Measurements from ENCODE around the gene LASP1NB.
"Not testable (repeated sequence)": the region's sequence is repeated elsewhere in the genome, so short reads cannot be mapped to it uniquely, and the experiment has no call there.

The LASP1NB gene

DNA sequence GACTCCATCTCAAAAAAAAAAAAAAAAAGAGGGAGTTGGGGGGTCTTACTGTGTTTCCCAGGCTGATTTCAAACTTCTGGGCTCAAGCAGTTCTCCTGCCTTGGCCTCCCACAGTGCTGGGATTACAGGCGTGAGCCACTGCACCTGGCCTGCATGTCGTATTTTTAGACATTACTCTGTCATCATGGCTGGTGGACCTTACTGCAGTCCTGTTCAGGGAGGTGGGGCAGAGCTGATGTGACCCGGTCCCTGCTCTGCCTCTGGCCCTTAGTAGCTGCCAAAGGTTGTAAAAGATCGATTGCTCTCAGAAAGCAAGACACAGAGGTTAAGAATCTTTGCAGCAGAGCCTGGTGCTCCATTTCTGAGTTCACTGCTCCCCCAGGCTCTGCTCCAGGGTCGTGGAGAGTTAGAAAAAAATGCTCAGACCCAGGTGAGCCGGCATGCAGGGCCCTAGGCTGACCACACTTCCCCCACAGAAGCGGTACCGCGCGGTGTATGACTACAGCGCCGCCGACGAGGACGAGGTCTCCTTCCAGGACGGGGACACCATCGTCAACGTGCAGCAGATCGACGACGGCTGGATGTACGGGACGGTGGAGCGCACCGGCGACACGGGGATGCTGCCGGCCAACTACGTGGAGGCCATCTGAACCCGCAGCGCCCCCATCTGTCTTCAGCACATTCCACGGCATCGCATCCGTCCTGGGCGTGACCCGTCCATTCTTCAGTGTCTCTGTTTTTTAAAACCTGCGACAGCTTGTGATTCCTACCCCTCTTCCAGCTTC, 7.1 kb upstream of the LASP1NB start:
- DNase-seq (ENCODE audit: low read depth) = no peak

DNA sequence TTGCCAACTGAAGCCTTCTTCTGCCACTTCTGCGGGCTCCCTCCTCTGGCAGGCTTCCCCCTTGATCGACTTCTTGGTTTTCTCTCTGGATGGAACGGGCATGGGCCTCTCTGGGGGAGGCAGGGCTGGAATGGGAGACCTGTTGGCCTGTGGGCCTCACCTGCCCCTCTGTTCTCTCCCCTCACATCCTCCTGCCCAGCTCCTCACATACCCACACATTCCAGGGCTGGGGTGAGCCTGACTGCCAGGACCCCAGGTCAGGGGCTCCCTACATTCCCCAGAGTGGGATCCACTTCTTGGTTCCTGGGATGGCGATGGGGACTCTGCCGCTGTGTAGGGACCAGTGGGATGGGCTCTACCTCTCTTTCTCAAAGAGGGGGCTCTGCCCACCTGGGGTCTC, 6.5 kb upstream of the LASP1NB start:
- no peak for DNase-seq (ENCODE audit: low read depth)

DNA sequence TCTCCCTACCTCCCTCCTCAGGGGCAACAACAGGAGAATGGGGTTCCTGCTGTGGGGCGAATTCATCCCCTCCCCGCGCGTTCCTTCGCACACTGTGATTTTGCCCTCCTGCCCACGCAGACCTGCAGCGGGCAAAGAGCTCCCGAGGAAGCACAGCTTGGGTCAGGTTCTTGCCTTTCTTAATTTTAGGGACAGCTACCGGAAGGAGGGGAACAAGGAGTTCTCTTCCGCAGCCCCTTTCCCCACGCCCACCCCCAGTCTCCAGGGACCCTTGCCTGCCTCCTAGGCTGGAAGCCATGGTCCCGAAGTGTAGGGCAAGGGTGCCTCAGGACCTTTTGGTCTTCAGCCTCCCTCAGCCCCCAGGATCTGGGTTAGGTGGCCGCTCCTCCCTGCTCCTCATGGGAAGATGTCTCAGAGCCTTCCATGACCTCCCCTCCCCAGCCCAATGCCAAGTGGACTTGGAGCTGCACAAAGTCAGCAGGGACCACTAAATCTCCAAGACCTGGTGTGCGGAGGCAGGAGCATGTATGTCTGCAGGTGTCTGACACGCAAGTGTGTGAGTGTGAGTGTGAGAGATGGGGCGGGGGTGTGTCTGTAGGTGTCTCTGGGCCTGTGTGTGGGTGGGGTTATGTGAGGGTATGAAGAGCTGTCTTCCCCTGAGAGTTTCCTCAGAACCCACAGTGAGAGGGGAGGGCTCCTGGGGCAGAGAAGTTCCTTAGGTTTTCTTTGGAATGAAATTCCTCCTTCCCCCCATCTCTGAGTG, 5.9 kb upstream of the LASP1NB start:
- DNase-seq (ENCODE audit: low read depth) = no peak

DNA sequence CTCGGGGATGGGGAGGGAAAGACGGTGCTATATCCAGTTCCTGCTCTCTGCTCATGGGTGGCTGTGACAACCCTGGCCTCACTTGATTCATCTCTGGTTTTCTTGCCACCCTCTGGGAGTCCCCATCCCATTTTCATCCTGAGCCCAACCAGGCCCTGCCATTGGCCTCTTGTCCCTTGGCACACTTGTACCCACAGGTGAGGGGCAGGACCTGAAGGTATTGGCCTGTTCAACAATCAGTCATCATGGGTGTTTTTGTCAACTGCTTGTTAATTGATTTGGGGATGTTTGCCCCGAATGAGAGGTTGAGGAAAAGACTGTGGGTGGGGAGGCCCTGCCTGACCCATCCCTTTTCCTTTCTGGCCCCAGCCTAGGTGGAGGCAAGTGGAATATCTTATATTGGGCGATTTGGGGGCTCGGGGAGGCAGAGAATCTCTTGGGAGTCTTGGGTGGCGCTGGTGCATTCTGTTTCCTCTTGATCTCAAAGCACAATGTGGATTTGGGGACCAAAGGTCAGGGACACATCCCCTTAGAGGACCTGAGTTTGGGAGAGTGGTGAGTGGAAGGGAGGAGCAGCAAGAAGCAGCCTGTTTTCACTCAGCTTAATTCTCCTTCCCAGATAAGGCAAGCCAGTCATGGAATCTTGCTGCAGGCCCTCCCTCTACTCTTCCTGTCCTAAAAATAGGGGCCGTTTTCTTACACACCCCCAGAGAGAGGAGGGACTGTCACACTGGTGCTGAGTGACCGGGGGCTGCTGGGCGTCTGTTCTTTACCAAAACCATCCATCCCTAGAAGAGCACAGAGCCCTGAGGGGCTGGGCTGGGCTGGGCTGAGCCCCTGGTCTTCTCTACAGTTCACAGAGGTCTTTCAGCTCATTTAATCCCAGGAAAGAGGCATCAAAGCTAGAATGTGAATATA, 4.8 kb upstream of the LASP1NB start:
- no peak for DNase-seq (ENCODE audit: low read depth)

DNA sequence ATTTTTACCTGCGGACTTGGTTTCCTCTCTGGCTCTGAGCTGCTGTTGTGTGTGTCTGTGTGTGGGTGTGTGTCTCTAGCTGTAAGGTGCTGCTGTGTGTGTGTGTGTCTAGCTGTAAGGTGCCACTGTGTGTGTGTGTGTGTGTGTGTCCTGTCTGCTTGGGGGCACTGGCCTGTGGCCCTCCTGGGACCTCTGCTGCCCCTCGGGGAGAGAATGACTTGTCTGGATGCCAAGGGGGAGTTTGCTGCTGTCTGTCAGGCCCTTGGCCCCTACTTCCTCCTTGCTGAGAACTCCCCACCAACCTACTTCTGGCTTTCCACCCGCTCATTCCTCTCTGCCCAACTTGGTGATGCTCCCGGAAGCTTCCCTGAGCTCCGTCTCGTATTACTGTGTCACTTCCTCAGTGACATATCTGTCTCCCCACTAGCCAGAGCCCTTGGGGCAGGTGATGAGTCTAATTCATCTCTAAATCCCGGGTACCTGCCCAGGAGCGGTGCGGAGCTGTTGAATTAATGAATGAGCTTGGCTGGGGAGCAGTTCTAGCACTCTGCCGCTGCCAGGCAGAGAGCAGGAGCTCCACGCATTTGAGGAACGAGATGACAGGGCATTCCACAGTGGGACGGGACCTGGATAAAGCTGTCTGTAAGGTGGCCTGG, 3.5 kb upstream of the LASP1NB start:
- no peak for DNase-seq (ENCODE audit: low read depth)

DNA sequence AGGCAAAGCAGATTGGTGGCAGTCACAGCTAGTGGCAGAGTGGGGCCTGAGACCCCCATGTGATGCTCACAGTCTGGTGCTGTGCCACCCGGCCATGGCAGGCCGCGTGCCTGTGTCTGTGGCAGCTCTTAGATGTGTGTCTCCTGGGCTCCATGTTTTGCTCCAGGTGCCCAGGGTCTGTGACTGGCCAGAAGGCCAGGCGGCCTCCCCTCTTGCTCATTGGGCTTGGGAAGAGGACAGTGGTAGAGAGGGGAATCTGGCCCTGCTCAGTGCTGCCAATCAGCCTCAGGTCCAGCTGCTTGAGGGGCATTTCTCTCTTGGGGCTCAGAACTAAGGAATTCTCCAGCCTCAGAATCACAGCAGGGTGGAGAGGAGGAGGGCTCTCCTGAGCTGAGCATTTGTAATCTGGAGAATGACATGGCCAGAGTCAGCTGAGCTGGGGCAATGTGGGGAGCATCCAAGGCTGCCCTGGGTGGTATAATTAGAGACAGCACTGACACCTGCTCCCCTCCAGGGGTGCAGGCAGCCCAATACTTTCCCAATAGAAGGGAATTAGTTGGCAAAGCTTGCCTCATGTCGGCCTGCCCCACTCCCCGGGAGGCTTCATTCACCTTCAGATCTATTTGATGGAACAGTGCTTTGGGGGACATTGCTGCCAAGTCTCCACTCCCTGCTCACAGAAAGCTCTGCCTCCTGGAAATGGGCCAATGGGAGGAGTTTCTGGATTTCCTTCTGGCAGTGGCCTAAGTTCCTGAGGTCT, 2.7 kb upstream of the LASP1NB start:
- peak; percentile 65 for DNase-seq (ENCODE audit: low read depth)

DNA sequence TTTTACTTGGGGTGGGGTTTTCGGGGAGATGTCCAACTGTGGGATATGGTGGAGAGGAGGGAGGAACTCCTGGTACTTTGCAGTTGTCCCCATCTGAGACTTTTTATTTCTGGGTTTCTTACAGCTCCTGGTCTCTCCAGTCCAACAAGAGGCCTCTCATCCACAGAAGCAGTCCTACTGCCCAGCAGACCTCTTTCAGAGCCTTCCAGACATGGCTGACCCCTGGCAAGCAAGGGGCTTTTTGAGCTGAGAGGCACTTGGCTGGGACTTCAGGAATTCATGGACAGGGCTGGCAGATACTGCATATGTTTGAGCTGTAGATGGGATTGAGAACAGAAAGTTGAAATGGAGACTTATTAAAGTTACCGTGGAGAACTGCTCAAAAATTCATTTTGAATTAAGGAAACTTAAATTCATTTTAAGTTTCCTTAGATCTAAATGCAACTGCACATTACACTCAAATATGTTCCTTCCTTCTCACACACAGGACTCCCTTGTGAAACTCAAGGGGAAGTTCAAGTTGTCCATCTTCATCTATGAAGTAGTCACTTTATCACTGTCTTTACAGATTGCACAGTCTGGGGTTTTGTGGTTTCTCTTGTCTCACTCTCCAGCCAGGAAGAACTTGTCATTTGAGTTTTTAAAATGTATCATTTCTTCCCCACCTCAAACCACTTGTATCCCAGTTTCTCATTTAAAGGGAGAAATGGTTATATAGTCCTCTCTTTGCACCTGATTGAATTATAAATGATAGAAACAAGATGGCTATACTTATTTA, 1.1 kb downstream of the LASP1NB start:
- DNase-seq (ENCODE audit: low read depth) = peak; percentile 60

DNA sequence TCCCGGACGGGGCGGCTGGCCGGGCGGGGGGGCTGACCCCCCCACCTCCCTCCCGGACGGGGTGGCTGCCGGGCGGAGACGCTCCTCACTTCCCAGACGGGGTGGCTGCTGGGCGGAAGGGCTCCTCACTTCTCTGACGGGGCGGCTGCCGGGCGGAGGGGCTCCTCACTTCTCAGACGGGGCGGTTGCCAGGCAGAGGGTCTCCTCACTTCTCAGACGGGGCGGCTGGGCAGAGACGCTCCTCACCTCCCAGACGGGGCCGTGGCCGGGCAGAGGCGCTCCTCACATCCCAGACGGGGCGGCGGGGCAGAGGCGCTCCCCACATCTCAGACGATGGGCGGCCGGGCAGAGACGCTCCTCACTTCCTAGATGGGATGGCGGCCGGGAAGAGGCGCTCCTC, 5.4 kb downstream of the LASP1NB start:
- DNase-seq (ENCODE audit: low read depth) = not testable (repeated sequence)

DNA sequence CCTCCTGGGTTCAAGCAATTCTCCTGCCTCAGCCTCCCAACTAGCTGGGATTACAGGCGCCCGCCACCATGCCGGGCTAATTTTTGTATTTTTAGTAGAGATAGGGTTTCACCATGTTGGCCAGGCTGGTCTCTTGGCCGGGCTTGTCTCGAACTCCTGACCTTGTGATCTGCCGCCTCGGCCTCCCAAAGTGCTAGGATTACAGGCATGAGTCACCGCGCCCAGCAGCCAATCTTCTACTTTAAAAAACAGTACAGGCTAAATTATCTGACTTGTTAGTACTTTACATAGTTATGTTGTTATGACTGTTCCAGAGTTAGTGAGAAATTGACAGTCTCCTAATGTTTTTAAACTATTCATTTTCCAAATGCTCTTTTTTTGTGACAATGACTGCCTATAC, 8.5 kb downstream of the LASP1NB start:
- DNase-seq (ENCODE audit: low read depth) = peak; percentile 61

DNA sequence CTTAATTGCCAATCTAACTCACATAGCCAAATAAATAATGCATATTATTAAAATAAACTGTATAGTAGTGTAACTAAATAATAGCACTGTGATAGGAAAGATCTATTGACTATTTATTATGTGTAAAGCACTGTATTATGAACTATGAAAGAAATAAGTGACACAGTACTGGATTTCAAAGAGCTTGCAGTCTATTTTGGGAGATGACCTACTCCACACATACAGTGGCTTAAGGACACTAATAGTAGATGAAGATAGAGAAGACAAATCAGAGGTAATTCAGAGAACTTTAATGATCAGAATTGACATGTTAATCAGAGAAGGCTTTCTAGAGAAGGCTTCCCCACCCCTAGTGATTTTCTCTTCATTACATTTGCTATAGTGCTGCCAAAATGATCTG, 14.6 kb downstream of the LASP1NB start:
- DNase-seq (ENCODE audit: low read depth) = no peak

DNA sequence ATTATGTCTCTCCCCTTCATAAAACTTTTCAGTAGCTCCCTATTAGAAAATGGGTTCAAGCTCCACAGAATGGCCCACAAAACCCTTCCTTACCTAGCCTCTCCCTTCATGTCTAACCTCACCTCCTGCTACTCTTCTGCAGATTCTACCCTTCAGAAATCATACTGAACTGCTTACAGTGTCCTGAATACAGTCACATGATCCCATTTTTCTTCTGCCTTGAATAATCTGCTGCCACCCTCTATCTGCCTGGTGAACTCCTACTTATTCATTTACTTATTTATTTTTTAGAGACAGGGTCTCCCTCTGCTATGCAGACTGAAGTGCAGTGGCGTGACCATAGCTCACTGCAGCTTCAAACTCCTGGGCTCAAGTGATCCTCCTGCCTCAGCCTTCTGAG, 15.0 kb downstream of the LASP1NB start:
- DNase-seq (ENCODE audit: low read depth) = no peak

DNA sequence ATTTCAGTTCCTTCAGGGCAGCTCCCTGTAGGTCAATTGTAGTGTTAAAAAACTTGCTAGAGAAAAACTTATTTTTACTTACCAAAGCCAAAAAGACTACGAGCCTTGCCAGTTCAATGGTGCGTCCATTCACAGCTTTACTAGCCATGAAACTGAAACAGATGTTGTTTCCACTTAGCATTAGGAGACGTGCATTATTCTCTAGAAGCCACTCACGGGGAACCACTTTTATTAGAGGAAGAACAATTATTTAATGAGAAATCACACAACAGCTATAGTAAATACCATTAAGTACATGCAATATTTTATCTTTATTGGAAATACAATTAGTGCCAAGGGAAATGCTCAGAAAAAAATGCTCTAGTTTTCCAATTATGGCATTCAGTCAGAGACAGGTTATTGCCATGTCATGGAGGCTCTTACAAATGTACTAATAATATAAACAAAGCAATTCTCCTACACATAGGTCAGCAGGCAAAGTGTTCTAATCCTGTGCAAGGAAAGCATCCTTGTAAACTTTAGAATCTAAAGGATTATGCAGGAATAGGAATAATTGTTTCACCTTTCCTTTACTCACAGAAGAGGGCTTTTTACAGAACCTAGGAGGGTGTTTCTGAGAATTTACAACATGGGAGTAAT, 17.4 kb downstream of the LASP1NB start:
- no peak for DNase-seq (ENCODE audit: low read depth)

DNA sequence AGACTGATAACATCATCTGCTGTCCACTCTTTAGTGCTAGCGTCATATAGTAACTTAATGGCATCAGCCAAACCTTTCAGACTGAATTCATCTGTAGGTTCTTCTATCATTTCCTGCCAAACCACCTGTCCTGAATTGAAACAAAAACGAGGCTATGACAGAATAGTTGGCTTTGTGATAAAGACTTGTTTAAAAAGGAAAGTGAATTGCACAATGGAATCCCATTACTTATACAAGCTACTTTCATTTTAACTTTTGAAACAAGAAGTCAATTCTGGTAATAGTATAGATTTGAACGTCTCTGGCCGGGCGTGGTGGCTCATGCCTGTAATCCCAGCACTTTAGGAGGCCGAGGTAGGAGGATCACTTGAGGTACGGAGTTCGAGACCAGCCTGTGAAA, 18.2 kb downstream of the LASP1NB start:
- peak; percentile 47 for DNase-seq (ENCODE audit: low read depth)

DNA sequence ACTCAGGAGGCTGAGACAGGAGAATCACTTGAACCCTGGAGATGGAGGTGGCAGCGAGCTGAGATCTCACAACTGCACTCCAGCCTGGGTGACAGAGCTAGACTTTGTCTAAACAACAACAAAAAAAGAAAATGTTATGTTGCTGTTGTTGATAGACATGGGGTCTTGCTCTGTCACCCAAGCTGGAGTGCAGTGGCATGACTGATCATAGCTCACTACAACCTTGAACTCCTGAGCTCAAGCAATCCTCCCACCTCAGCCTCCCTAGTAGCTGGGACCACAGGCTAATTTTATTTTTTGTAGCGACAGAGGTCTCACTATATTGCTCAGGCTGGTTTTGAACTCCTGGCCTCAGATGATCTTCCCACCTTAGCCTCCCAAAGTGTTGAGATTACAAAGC, 21.8 kb downstream of the LASP1NB start:
- no peak for DNase-seq (ENCODE audit: low read depth)

DNA sequence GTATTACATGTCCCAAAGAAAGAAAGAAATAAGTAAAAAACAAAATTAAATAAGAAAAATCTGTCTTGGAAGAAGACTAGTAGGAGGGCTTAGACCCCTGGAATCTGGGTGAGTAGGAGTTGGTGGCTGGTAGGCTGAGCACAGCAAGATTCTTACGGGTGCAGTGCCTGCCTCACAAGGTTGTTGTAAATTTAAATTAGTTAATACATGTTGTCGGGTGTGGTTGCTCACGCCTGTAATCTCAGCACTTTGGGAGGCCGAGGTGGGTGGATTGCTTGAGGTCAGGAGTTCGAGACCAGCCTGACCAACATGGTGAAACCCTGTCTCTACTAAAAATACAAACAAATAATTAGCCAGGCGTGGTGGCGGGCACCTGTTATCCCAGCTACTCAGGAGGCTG, 28.4 kb downstream of the LASP1NB start:
- DNase-seq (ENCODE audit: low read depth) = not testable (repeated sequence)

DNA sequence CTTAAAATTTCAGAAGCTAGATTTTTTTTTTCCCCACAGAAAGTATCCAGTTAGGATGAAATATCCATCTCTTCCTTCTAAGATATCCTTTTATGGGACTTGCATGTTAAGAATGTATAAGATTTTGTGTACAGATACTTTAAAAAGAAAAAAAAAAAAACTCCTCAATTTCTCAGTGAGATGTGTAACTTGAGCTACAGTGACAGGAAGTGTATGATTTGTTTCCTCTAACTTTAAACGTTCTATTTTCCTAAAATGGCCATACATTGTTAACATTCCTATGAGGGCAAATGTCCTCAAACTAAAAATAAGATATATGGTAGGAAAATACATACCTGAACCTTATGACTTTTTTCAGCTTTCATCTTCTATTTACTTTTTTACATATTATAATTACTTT, 32.9 kb downstream of the LASP1NB start:
- DNase-seq (ENCODE audit: low read depth) = peak; percentile 41

DNA sequence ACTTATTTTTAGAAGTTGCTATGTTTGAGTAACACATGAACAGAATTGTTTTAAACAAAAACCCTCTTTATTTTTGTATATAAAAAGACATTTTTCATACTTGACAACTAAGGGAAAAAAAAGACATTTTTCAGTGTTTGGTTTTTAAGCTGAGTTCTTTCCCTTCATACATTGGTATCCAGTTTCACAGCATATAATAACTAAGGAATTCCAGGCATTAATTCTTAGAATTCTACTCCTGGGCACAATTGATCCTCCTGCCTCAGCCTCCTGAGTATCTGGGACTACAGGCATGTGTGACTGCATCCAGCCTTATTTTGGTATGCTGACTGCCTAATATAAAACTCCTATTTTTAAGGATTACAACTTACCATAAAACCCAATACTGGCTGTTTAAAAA, 33.3 kb downstream of the LASP1NB start:
- DNase-seq (ENCODE audit: low read depth) = peak; percentile 65

DNA sequence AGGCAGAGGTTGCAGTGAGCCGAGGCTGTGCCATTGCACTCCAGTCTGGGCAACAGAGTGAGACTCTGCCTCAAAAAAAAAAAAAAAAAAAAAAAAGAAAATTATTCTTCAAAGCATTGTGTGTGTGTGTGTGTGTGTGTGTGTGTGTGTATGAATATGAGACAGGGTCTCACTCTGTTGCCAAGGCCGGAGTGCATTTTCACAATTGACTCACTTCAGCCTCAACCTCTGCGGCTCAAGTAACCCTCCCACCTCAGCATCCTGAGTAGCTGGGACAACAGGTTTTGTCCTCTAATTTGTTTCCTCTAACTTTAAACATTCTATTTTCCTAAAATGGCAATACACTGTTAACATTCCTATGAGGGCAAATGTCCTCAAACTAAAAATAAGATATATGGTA, 34.1 kb downstream of the LASP1NB start:
- no peak for DNase-seq (ENCODE audit: low read depth)

DNA sequence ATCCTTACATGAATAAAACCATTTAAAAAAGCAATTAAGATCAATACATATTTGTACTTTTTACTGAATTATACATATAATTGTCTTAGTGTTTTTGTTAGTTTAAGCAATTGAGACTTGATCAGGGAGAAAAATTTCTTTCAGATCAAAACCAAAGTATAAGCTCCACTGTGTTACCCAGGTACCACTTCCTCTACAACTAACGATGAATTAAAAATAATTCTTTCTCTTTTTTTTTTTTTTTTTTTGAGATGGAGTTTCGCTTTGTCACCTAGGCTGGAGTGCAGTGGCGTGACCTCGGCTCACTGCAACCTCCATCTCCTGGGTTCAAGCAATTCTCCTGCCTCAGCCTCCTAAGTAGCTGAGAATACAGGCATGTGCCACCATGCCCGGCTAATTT, 35.0 kb downstream of the LASP1NB start:
- DNase-seq (ENCODE audit: low read depth) = no peak

DNA sequence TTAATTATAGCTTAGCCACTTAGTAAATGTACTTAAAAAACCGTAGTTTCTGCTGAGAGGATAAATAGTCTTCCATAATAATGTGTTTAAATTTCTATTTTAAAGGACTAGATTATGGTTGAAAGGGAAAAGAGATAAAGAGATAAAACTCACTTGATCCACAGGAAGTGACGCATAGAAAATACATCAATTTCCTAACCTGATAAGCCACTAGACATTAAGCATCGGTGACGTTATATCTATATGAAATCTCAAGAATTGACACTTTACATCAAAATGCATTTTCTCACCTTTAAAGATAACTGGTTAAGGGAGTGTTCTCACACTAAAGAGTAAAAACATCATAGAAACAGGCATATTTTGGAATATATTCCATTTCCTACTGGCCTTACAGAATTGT, 36.0 kb downstream of the LASP1NB start:
- DNase-seq (ENCODE audit: low read depth) = no peak
